Measurements from ENCODE around the gene OTX2.

DNA sequence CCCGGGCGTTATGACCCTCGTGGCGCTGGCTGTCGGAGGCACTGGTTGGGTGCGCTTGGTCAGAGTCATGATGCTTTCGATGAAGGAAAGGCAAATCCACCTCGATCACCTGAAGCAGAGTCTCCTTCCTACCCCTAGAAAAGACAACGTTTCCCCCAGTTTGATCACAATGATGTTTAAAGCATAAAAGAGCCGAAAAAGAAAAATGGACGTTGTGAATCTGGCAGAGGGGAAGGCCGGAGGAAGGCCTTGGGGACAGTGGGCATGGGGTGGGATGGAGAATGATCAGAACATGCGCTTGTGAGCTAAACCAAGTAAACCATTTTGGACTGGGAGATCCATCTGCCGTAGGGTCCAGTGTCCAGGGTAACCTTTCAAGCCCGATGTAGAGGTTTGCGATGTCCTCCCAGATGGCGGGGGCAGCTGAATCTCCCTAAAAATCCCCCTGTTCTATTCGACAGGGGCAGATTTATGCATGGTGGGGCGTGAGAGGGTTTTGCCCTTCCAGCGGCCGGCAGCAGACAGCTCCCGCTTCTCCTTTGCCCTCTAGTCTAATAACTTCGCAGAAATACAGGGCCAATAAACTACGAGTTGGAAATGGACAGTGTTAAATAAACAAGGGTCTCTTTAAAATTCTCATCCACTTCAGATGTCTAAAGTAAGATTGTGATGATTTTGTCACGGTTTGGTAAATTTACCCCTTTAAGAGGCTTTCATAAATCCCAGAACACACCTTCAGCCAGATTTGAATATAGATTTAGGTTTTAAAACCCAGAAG is 2.3 kb upstream of the OTX2 start:
- no peak for TF ChIP-seq USF2 (IDR thresholded peaks at IDR 0.05; ENCODE audit: low read depth, low read length)
- no peak for TF ChIP-seq CTCF (conservative IDR thresholded peaks at IDR 0.05; ENCODE audit: low read depth, low read length)
- no peak for TF ChIP-seq POLR2A (IDR thresholded peaks at IDR 0.05; ENCODE audit: low read depth, low read length)
- no peak for TF ChIP-seq CHD1 (IDR thresholded peaks at IDR 0.05; ENCODE audit: low read depth, low read length)
- no peak for TF ChIP-seq RCOR1 (IDR thresholded peaks at IDR 0.05; ENCODE audit: insufficient replicate concordance, low read length)
- TF ChIP-seq MAFK (IDR thresholded peaks at IDR 0.05; ENCODE audit: low read depth, low read length), result no peak

Measured in IMR-90 (cell line).